DMS153 treated with DMSO at 0.1 percent for 48 hours (cell line): ENCODE measurements around the gene FARS2.

Source experiments
- DNase-seq: peaks from one replicate; lab custom pipeline; 2025; ENCODE audit not compliant: unreplicated experiment; lab: John Stamatoyannopoulos, UW

Gene FARS2

DNA sequence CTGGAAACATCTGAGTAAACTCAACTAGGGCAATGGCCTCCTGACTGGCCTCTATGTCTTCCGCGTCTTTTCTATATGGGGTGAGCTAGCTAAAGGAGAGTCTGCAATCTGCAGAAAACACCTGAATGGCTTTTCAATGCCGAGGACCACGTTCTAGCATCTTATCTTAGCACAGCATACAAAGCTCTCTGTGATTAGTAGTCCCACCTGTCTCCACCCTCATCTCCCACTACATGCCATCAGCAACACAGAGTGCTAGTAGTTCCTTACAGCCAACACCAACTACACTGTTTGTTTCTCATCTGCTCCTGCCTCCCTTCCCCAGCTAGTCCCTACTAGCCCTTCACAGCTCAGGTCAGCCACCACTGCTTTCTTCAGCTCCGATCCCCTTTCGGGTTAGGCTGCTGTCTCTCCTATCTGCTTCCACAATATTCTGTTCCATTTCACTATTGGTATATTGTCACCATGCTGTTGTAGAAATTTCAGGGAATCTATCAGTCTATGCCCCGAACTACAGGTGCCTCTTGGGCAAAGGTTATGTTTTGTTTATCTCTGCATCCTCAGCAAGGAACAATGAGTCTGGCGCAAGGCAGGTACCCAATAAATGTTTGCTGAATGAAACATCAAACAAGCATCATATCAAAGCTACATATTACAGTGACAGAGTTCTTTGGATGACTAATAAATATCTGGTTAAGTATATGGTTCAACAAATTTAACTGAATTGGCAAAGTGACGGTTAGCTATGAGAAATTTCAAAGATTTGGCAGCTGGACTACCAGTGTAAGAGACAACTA, 12.8 kb upstream of the FARS2 start:
- DNase-seq = no peak

DNA sequence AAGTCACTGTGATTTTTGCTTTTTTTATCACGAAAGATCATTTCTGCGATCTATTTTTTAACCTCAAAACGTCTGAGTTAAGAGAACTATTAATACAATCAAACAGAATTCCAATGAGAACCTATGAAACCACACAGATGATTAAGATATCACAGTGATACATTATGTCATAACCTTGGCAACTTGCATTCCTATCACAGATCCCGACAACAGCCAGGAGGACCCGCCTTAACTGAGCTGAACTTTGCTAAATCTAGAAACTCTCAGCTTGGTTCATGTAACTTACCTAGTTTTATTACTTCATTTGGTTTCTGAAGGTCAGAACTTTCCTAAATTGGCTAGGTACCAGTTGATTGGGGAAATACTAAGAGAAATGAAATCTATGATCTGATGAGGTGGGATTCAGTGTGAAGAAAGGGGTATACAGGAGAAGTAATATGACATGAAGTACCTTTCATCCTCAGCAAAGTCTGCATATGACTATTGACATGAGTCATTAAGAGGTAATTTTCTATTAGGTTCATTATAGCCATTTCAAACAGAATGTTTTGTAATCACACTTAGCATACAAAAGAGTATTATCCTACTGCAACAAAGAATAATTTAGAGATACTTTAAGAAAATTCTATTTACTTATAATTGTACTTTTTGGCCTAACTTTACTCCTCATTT, 11.7 kb upstream of the FARS2 start:
- DNase-seq = no peak

DNA sequence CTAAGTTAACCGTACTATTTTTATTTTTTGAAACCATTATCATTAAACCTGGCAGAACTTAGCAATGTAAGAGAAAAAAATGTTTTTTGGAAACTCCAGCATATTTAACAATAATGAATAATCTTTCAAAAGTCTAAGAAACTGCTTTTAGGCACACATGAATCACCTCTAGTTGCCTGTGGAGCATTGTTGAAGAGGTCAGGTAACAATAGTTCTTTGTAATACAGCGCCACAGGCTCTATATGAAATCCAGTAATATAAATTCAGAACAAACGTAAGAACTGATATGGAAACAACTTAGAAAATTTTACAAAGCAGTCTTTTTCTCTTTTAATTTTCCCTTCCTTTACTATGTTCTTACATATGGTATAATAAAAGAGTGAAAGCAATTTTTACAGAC, 10.9 kb upstream of the FARS2 start:
- no peak for DNase-seq

- no peak for DNase-seq
These were observed 10.4 kb upstream of the FARS2 start for GRCh38 chr6:5250911-5251310.

GRCh38 chr6:5256952-5257351, 4.4 kb upstream of the FARS2 start:
- no peak for DNase-seq

- DNase-seq = no peak
These were observed 3.9 kb upstream of the FARS2 start for GRCh38 chr6:5257400-5257799.

- DNase-seq = no peak
These were observed 1.9 kb upstream of the FARS2 start for GRCh38 chr6:5259428-5259827.

GRCh38 chr6:5260111-5260620, 1.1 kb upstream of the FARS2 start:
- DNase-seq = no peak

GRCh38 chr6:5261545-5262109, 314 bp downstream of the FARS2 start:
- no peak for DNase-seq

GRCh38 chr6:5266423-5266822, 5.1 kb downstream of the FARS2 start:
- DNase-seq = no peak

- no peak for DNase-seq
These were observed 8.9 kb downstream of the FARS2 start for GRCh38 chr6:5270093-5270680.

- DNase-seq = no peak
These were observed 10.6 kb downstream of the FARS2 start for GRCh38 chr6:5271926-5272325.

GRCh38 chr6:5274231-5274630, 12.9 kb downstream of the FARS2 start:
- DNase-seq = no peak

DNA sequence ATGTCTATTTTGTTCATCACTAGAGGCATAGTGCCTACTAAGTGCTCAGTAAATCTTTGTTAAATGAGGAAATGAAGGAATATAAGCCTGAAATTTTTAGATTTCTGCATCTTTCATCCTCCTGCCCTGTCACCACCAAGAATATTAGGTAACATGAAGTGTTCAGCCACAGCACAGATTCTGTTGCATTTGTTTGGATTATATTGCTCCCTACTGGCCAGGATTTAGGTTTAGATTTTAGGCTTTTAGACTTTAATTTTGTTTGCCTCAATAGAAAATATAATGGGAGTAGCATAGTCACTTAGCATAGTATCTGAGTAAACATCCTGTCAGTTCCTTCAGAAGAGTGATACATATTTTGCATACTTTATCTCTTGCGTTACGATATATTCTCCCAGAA, 14.2 kb downstream of the FARS2 start:
- no peak for DNase-seq

- DNase-seq = no peak
These were observed 15.3 kb downstream of the FARS2 start for GRCh38 chr6:5276581-5276980.

- no peak for DNase-seq
These were observed 16.3 kb downstream of the FARS2 start for GRCh38 chr6:5277589-5277988.

- DNase-seq = no peak
These were observed 16.7 kb downstream of the FARS2 start for GRCh38 chr6:5278047-5278446.

- no peak for DNase-seq
These were observed 17.3 kb downstream of the FARS2 start for GRCh38 chr6:5278565-5279120.

DNA sequence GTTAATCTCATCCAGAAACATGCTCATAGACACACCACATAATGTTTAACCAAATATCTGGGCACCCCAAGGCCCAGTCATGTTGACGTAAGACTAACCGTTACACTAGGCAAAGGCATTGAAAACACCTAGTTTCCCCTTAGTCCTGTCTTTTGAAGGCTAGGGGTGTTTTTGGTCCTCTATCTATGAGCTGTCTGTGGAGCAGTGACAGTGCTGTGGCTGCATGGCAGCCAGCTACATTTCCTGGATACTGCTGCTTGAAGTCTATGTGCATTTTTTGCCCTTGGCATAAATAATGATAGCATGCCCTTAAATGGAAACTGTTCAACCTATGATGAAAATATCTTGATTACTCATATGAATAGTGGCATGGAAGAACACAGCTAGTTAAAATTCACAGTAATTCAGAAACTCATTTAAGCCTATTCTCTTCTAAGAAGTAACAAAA, 18.6 kb downstream of the FARS2 start:
- DNase-seq = no peak

DNA sequence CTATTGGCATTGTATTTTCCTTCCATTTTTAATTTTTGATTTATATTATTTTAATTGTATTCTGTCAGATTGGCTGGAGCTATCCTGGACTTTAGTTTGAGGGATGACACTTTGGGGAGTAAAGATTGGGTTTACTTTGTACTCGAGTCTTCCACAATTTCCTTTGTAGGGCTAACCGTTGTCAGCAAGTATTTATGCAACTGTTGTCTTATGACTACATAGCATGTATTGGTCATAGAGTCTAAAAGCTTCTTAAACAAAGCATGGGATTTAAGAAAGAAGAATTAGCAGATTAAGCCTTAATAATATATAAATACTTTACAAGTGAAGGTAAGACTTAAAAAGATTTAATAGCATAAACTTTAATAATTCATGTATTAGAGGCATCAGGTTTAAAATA, 19.6 kb downstream of the FARS2 start:
- DNase-seq = no peak

DNA sequence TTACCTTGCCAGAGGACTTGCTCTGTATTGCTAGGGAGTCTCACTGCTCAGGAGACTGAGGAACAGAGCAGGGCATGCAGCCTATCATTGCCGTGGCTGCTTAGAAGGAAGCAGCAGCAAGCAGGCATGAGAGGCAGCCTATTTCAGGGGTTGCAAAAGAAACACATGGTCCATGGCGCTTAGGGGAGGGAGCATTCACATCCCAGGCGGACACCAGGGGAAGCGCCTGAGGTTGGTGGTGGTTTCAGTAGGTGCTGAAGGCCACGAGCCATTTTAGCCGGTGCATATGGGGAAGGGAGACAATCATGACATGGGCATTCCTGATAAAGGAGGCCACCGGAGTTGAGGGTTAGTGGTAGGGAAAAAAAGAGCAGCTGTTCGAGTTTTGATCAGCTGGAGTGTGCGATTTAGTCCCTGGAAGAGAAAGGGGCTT, 20.9 kb downstream of the FARS2 start:
- no peak for DNase-seq
